ENCODE results near the gene TBC1D2.
A peak's percentile ranks its signal among the peaks of the same experiment; 100 is the strongest.

Gene TBC1D2

GRCh38 chr9:98193336-98193944 is 62.0 kb downstream of the TBC1D2 start:
- Histone ChIP-seq H3K27me3 (ENCODE audit: insufficient read depth, poor library complexity, severe bottlenecking) (no peaks in the 10 kb centered on the region), H3K27ac (replicated peaks) (peak overlapping the region; percentile 62), H3K4me3 (replicated peaks; ENCODE audit: insufficient read depth, low read length) (peak overlapping the region; percentile 85)
- TF ChIP-seq POLR2AphosphoS5 (IDR thresholded peaks at IDR 0.05; ENCODE audit: low read depth) (no peak), SPI1 (IDR thresholded peaks at IDR 0.05; ENCODE audit: borderline replicate concordance, low read depth) (no peak), REST (IDR thresholded peaks at IDR 0.05; ENCODE audit: insufficient replicate concordance, low read depth) (no peak), GABPA (IDR thresholded peaks at IDR 0.05; ENCODE audit: low read depth) (no peak), CTCF (IDR thresholded peaks at IDR 0.05; ENCODE audit: insufficient read depth, low read length) (no peak)
- DNase-seq (ENCODE audit: low read depth in 1 of 2, low spot score in 1 of 2): no peak

GRCh38 chr9:98192503-98193335 is 62.7 kb downstream of the TBC1D2 start, which contains the start of gene CORO2A:
Gene CORO2A (minus strand): TSS chr9:98192637. CDS start chr9:98157660, 34,977 bp downstream.
- H3K27me3 ChIP-seq (ENCODE audit: insufficient read depth, poor library complexity, severe bottlenecking): no peaks in the 10 kb centered on the region
- peak within 1 kb of the TSS; percentile 62 for H3K27ac ChIP-seq (replicated peaks)
- peak; percentile 69 to 75 for DNase-seq (ENCODE audit: low read depth in 1 of 2, low spot score in 1 of 2)
- H3K4me3 ChIP-seq (replicated peaks; ENCODE audit: insufficient read depth, low read length): peak within 1 kb of the TSS; percentile 85
- no peak for TF ChIP-seq GABPA (IDR thresholded peaks at IDR 0.05; ENCODE audit: low read depth)
- peak; percentile 28 for TF ChIP-seq CTCF (IDR thresholded peaks at IDR 0.05; ENCODE audit: insufficient read depth, low read length)
- peak; percentile 45; the same call in 1 of the 2 replicates for TF ChIP-seq POLR2AphosphoS5 (IDR thresholded peaks at IDR 0.05; ENCODE audit: low read depth)

GRCh38 chr9:98191671-98192502 is 63.6 kb downstream of the TBC1D2 start:
- TF ChIP-seq CTCF (IDR thresholded peaks at IDR 0.05; ENCODE audit: insufficient read depth, low read length): no peak
- TF ChIP-seq SPI1 (IDR thresholded peaks at IDR 0.05; ENCODE audit: borderline replicate concordance, low read depth): no peak
- 0 out of 2 replicates have a peak, but pooled peaks have one; percentile 18 for TF ChIP-seq POLR2AphosphoS5 (IDR thresholded peaks at IDR 0.05; ENCODE audit: low read depth)
- H3K27me3 ChIP-seq (ENCODE audit: insufficient read depth, poor library complexity, severe bottlenecking): no peaks in the 10 kb centered on the region
- DNase-seq (ENCODE audit: low read depth in 1 of 2, low spot score in 1 of 2): peak; percentile 39 to 44
- H3K27ac ChIP-seq (replicated peaks): peak overlapping the region; percentile 50
- peak overlapping the region; percentile 85 for H3K4me3 ChIP-seq (replicated peaks; ENCODE audit: insufficient read depth, low read length)

GRCh38 chr9:98191181-98191608 is 64.3 kb downstream of the TBC1D2 start:
- peak overlapping the region; percentile 85 for H3K4me3 ChIP-seq (replicated peaks; ENCODE audit: insufficient read depth, low read length)
- H3K27ac ChIP-seq (replicated peaks): peak overlapping the region; percentile 50; the same call in 1 of the 2 replicates
- H3K27me3 ChIP-seq (ENCODE audit: insufficient read depth, poor library complexity, severe bottlenecking): no peaks in the 10 kb centered on the region
- TF ChIP-seq GABPA (IDR thresholded peaks at IDR 0.05; ENCODE audit: low read depth) (no peak), SPI1 (IDR thresholded peaks at IDR 0.05; ENCODE audit: borderline replicate concordance, low read depth) (no peak), CTCF (IDR thresholded peaks at IDR 0.05; ENCODE audit: insufficient read depth, low read length) (no peak), REST (IDR thresholded peaks at IDR 0.05; ENCODE audit: insufficient replicate concordance, low read depth) (no peak), POLR2AphosphoS5 (IDR thresholded peaks at IDR 0.05; ENCODE audit: low read depth) (no peak)
- no peak for DNase-seq (ENCODE audit: low read depth in 1 of 2, low spot score in 1 of 2)

Measured in HL-60 (cell line).